GM13977 (cell line): ENCODE measurements around the gene SLIT3.

ENCODE experiments used
- DNase-seq: peaks from one replicate; pipeline ENCODE4 v3.0.0; 2012; ENCODE audit warnings: low spot score
- CTCF ChIP-seq: IDR thresholded peaks from 2 replicates; pipeline ENCODE4 v1.5.1; 2012; ENCODE audit warnings: mild to moderate bottlenecking, control low read depth; ENCODE audit not compliant: insufficient read depth; ENCODE audit errors: extremely low read depth, missing control alignments
- in situ Hi-C: fragments of 300-500 bp; cut with MboI; formaldehyde crosslinking; loops from one replicate; pipeline ENCODE4 v1.12.0; 2022; ENCODE audit warnings: low sequenced_read_pairs, low pct_unique_long_range_greater_than_20kb, mixed read lengths, inconsistent platforms; ENCODE audit not compliant: unreplicated experiment

Gene SLIT3

GRCh38 chr5:168887931-168888330, 413.0 kb downstream of the SLIT3 start:
- in situ Hi-C loops, result no loop called here
- TF ChIP-seq CTCF, result no peak
- DNase-seq, result no peak

- TF ChIP-seq CTCF, result no peak
- in situ Hi-C loops, result no loop called here
- DNase-seq, result no peak
Measured at GRCh38 chr5:168886157-168886556, 414.8 kb downstream of the SLIT3 start.

GRCh38 chr5:168885324-168886120, 415.4 kb downstream of the SLIT3 start:
- TF ChIP-seq CTCF, result no peak
- in situ Hi-C loops, result no loop called here
- no peak for DNase-seq

- in situ Hi-C loops, result no loop called here
- TF ChIP-seq CTCF, result no peak
- no peak for DNase-seq
Measured at GRCh38 chr5:168883991-168884390, 416.9 kb downstream of the SLIT3 start.

- in situ Hi-C loops, result no loop called here
- no peak for DNase-seq
Measured at GRCh38 chr5:168883281-168883741, 417.6 kb downstream of the SLIT3 start.

GRCh38 chr5:168882283-168882682, 418.7 kb downstream of the SLIT3 start:
- in situ Hi-C loops, result no loop called here
- TF ChIP-seq CTCF, result no peak
- no peak for DNase-seq

More at GRCh38 chr5:168883281-168883741, 417.6 kb downstream of the SLIT3 start:
- no peak for TF ChIP-seq CTCF
